Activated CD8-positive, alpha-beta T cell treated with anti-CD3 and anti-CD28 coated beads for 36 hours (primary cell): ENCODE results near the gene MYO3B. TPM values are rescaled to one million over a fixed set of nuclear protein-coding genes. Genes with fewer than 3 reads are reported as not detected.

ENCODE experiments used
- ATAC-seq: fragments of 200-7000 bp; cut with Tn5 transposase; one replicate; pipeline ENCODE4 v1.10.0; 2021; ENCODE audit warnings: mild to moderate bottlenecking, moderate library complexity
- CTCF ChIA-PET: fragments of 350-600 bp; sonication (Branson Sonifier 250); formaldehyde crosslinking; loops from one replicate; lab custom pipeline; 2021; ENCODE audit warnings: antibody characterized with exemption; lab: Charles Lee
- POLR2A ChIA-PET: fragments of 350-600 bp; sonication (Branson Sonifier 250); formaldehyde crosslinking; loops from one replicate; lab custom pipeline; 2021; ENCODE audit warnings: antibody characterized with exemption; lab: Charles Lee
- DNase-seq: peaks from one replicate; pipeline ENCODE4 v3.0.0-alpha.2; 2020
- H3K27ac Mint-ChIP-seq: one replicate; pipeline ENCODE4 v1.8.0; 2021; ENCODE audit warnings: mild to moderate bottlenecking, mixed read lengths
- H3K27me3 Mint-ChIP-seq: one replicate; pipeline ENCODE4 v1.8.0; 2021; ENCODE audit warnings: mixed read lengths
- H3K36me3 Mint-ChIP-seq: one replicate; pipeline ENCODE4 v1.8.0; 2021; ENCODE audit warnings: low read depth, mixed read lengths
- H3K4me1 Mint-ChIP-seq: one replicate; pipeline ENCODE4 v1.8.0; 2021; ENCODE audit warnings: low read depth, mixed read lengths
- H3K4me3 Mint-ChIP-seq: one replicate; pipeline ENCODE4 v1.8.0; 2021; ENCODE audit warnings: mild to moderate bottlenecking, moderate library complexity, mixed read lengths
- H3K9me3 Mint-ChIP-seq: one replicate; pipeline ENCODE4 v1.8.0; 2021; ENCODE audit warnings: mixed read lengths
- intact Hi-C: fragments of 100-400 bp; cut with micrococcal nuclease; formaldehyde crosslinking; loops from one replicate; pipeline ENCODE4 v1.10.0; 2022
- total RNA-seq, 2 experiments: library from RNA; stranded (reverse); gene quantifications; one replicate each; pipeline ENCODE4 v1.2.3, GENCODE V29; 2021
- TF ChIP-seq, protein P1 (sequence below): fragments of 200-600 bp; IDR thresholded peaks from one replicate; pipeline ENCODE4 v1.8.0; 2022; ENCODE audit warnings: antibody characterized with exemption, mild to moderate bottlenecking

Gene MYO3B
- total RNA-seq, 2 experiments from 2014 or later, result 0.09 to 0.20 TPM

GRCh38 chr2:170243118-170243837 is 65.3 kb downstream of the MYO3B start:
- intact Hi-C loops, result loop anchor here (5.0 kb wide), 1 partner anchor 564 kb away; no protein-coding TSS in a partner anchor
- H3K27me3 Mint-ChIP-seq, result peaks cover 20% of the 10 kb centered on the region

GRCh38 chr2:170243898-170244297 is 66.0 kb downstream of the MYO3B start:
- CTCF ChIA-PET, result interaction anchor here (0.8 kb wide), 1 partner anchor 9 kb away, joined by 3 read pairs; no protein-coding TSS in a partner anchor
- TF ChIP-seq, protein P1, sequence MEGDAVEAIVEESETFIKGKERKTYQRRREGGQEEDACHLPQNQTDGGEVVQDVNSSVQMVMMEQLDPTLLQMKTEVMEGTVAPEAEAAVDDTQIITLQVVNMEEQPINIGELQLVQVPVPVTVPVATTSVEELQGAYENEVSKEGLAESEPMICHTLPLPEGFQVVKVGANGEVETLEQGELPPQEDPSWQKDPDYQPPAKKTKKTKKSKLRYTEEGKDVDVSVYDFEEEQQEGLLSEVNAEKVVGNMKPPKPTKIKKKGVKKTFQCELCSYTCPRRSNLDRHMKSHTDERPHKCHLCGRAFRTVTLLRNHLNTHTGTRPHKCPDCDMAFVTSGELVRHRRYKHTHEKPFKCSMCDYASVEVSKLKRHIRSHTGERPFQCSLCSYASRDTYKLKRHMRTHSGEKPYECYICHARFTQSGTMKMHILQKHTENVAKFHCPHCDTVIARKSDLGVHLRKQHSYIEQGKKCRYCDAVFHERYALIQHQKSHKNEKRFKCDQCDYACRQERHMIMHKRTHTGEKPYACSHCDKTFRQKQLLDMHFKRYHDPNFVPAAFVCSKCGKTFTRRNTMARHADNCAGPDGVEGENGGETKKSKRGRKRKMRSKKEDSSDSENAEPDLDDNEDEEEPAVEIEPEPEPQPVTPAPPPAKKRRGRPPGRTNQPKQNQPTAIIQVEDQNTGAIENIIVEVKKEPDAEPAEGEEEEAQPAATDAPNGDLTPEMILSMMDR, result no peak
- H3K9me3 Mint-ChIP-seq, result no peaks in the 10 kb centered on the region
- no peaks in the 10 kb centered on the region for H3K4me1 Mint-ChIP-seq
- no peaks in the 10 kb centered on the region for H3K36me3 Mint-ChIP-seq
- ATAC-seq (no peak), DNase-seq (no peak)
- H3K27me3 Mint-ChIP-seq, result peaks cover 18% of the 10 kb centered on the region
- intact Hi-C loops, result loop anchor here (5.0 kb wide), 1 partner anchor 563 kb away; no protein-coding TSS in a partner anchor
- POLR2A ChIA-PET, result no interaction called here
- H3K4me3 Mint-ChIP-seq, result no peak overlapping the region
- no peak overlapping the region for H3K27ac Mint-ChIP-seq

More at GRCh38 chr2:170243118-170243837, 65.3 kb downstream of the MYO3B start:
- DNase-seq, result no peak
- H3K9me3 Mint-ChIP-seq, result no peaks in the 10 kb centered on the region
- no peak overlapping the region for H3K27ac Mint-ChIP-seq
- no peaks in the 10 kb centered on the region for H3K4me1 Mint-ChIP-seq
- CTCF ChIA-PET, result interaction anchor here (0.8 kb wide), 1 partner anchor 10 kb away, joined by 3 read pairs; no protein-coding TSS in a partner anchor
- no peak for ATAC-seq
- no peaks in the 10 kb centered on the region for H3K36me3 Mint-ChIP-seq
- no peak overlapping the region for H3K4me3 Mint-ChIP-seq
- TF ChIP-seq, protein P1, result no peak
- POLR2A ChIA-PET, result no interaction called here

DNA sequence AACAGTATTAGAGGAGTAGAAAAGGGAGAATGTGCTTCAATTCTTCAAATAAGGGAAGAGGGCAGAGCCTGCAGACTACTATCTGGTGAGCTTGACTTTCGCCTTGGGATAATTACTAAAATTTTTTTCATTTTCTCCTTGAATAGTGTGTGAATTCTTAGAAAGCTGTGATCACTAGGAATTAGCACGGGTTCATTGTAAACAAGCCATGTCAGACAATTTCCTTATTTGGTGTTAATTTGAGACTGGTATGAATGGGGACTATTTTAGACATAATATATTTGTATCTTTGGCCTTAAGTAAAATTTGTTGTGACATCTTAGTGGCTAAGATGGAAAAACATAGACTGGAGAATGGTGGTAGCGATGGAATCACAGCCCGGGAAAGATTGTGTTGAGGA is 66.6 kb downstream of the MYO3B start:
- POLR2A ChIA-PET, result no interaction called here
- H3K27me3 Mint-ChIP-seq, result peaks cover 16% of the 10 kb centered on the region
- H3K27ac Mint-ChIP-seq, result no peak overlapping the region
- no peaks in the 10 kb centered on the region for H3K9me3 Mint-ChIP-seq
- ATAC-seq, result no peak
- DNase-seq, result no peak
- no peaks in the 10 kb centered on the region for H3K36me3 Mint-ChIP-seq
- intact Hi-C loops, result loop anchor here (5.0 kb wide), 1 partner anchor 563 kb away; no protein-coding TSS in a partner anchor
- no peaks in the 10 kb centered on the region for H3K4me1 Mint-ChIP-seq
- no peak overlapping the region for H3K4me3 Mint-ChIP-seq
- TF ChIP-seq, protein P1, result no peak
- CTCF ChIA-PET, result no interaction called here

GRCh38 chr2:170245312-170245711 is 67.4 kb downstream of the MYO3B start:
- no peak overlapping the region for H3K4me3 Mint-ChIP-seq
- no peak for DNase-seq
- no peaks in the 10 kb centered on the region for H3K9me3 Mint-ChIP-seq
- peaks cover 18% of the 10 kb centered on the region for H3K27me3 Mint-ChIP-seq
- CTCF ChIA-PET, result no interaction called here
- H3K4me1 Mint-ChIP-seq, result no peaks in the 10 kb centered on the region
- TF ChIP-seq, protein P1, result no peak
- intact Hi-C loops, result no loop called here
- ATAC-seq, result no peak
- H3K36me3 Mint-ChIP-seq, result no peaks in the 10 kb centered on the region
- H3K27ac Mint-ChIP-seq, result no peak overlapping the region
- POLR2A ChIA-PET, result no interaction called here

- DNase-seq, result no peak
- intact Hi-C loops, result no loop called here
- Mint-ChIP-seq H3K4me3 (no peak overlapping the region), H3K36me3 (no peaks in the 10 kb centered on the region), H3K27me3 (peaks cover 14% of the 10 kb centered on the region), H3K9me3 (no peaks in the 10 kb centered on the region), H3K27ac (no peak overlapping the region), H3K4me1 (no peaks in the 10 kb centered on the region)
- ATAC-seq, result no peak
- POLR2A ChIA-PET, result no interaction called here
- CTCF ChIA-PET, result interaction anchor here (2.5 kb wide), 1 partner anchor 11 kb away, joined by 10 read pairs; no protein-coding TSS in a partner anchor
- TF ChIP-seq, protein P1, result no peak
These were observed 69.4 kb downstream of the MYO3B start for GRCh38 chr2:170247333-170247732.
